DOHH2 (cell line): Measurements from ENCODE around the gene E2F6.

ENCODE experiments used
- EZH2phosphoT487 ChIP-seq: fragments of 200-600 bp; sonication (generic); IDR thresholded peaks from 2 replicates; pipeline ENCODE4 v1.6.1; 2017; ENCODE audit warnings: borderline replicate concordance, mild to moderate bottlenecking, antibody characterized with exemption, low read length, moderate library complexity, mixed read lengths
- TF ChIP-seq, protein P1 (sequence below): fragments of 200-600 bp; sonication (generic); IDR thresholded peaks from one replicate; pipeline ENCODE4 v1.5.1; 2014; ENCODE audit warnings: antibody characterized with exemption, mild to moderate bottlenecking, low read depth, low read length; ENCODE audit not compliant: poor library complexity, severe bottlenecking

DNA sequence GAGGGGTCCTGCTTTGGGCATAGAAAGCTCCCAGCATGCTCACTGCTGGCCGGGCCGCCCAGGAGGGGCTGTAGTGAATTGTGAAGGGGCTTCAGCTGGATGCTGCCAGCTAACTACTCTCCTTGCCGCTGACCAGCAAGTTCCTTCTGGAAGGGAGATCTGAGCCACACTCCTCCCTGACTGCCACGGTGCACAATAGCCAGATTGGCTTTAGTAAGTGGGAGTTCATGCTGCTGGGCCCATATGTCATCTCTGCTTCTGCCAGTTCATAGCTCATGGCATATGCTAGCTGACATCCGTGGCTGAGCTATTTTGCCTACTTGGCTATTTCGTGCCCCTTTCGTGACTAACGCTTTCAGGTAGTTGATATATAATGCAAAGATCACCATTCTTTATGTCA, 69.9 kb downstream of the E2F6 start:
- TF ChIP-seq, protein P1, sequence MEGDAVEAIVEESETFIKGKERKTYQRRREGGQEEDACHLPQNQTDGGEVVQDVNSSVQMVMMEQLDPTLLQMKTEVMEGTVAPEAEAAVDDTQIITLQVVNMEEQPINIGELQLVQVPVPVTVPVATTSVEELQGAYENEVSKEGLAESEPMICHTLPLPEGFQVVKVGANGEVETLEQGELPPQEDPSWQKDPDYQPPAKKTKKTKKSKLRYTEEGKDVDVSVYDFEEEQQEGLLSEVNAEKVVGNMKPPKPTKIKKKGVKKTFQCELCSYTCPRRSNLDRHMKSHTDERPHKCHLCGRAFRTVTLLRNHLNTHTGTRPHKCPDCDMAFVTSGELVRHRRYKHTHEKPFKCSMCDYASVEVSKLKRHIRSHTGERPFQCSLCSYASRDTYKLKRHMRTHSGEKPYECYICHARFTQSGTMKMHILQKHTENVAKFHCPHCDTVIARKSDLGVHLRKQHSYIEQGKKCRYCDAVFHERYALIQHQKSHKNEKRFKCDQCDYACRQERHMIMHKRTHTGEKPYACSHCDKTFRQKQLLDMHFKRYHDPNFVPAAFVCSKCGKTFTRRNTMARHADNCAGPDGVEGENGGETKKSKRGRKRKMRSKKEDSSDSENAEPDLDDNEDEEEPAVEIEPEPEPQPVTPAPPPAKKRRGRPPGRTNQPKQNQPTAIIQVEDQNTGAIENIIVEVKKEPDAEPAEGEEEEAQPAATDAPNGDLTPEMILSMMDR: no peak
- TF ChIP-seq EZH2phosphoT487: no peak
